Fibroblast of skin of back (primary cell): ENCODE data around the gene BNC2.
A peak's percentile ranks its signal among the peaks of the same experiment; 100 is the strongest.

Source experiments
- DNase-seq: peaks from one replicate; pipeline ENCODE4 v3.0.0-alpha.2; 2013

The BNC2 gene

DNA sequence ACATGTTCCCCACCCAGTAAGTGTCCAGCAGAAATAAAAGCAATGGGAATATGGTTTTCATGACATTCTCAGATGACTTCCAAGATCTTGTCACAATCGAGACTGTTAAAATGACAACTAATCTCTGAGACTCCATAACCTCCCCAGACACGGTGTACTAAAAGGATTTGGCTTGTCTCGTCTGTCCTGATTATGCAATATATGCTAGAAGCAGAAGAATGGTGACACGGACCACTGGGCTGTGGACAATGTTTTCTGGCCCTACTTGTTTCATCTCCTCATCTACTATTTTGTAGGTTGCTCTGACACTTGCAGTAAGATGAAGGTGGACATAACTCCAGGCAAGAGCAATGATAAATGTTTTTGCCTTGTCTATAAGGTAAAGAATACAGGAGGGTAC is 56.6 kb downstream of the BNC2 start:
- DNase-seq = no peak

GRCh38 chr9:16811987-16812685 is 58.3 kb downstream of the BNC2 start:
- no peak for DNase-seq

DNA sequence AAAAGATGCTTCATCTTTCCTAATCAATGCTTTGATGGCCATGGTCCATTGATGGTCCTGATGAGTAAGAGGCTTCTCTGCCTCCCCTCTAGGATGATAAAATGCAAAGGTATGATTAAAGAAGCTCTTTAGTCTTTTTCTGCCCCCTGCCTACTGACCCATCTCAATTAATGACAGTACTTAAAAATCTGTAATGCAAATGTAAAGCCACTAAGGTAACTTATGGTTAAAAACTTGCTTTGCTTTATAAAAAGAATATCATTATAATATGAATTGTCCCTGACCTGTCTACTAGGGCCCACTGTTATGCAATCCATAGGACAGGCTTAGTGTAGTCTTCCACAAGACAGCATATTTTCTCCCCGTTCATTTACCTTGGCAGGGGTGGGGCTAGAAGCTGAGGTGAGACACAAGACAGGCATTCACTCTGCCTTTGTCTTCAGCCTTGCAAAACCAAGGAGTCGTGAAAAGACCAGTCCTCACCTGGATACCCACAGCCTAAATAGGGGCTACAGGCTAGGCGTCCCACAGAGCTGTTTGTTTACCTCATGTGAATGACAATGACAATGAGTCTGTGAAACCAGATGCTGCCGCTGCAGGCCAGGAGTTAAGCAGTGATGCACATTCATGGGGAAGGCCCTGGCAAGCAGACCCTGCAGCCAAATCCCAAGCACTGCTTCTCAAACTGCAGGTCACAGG is 60.4 kb downstream of the BNC2 start:
- no peak for DNase-seq

DNA sequence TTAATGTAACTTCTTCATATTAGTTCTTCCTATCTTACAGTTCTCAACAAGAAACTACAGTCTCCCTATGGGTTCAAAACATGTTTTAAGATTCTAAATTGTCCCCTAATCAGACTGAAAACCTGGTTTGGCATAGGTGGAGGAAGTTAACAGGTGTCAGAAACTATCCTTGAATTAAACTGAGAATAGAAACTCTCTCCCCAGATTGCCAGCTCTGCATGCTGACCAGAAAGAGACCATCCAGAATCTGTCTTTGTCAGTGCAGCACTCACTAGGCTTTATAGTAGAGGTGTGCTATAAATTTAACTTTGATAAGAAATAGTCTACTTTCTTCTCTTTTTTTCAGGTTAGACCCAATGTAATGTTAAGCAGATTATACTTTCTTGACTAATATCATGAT is 63.8 kb downstream of the BNC2 start:
- no peak for DNase-seq

GRCh38 chr9:16803648-16804047 is 66.8 kb downstream of the BNC2 start:
- no peak for DNase-seq

DNA sequence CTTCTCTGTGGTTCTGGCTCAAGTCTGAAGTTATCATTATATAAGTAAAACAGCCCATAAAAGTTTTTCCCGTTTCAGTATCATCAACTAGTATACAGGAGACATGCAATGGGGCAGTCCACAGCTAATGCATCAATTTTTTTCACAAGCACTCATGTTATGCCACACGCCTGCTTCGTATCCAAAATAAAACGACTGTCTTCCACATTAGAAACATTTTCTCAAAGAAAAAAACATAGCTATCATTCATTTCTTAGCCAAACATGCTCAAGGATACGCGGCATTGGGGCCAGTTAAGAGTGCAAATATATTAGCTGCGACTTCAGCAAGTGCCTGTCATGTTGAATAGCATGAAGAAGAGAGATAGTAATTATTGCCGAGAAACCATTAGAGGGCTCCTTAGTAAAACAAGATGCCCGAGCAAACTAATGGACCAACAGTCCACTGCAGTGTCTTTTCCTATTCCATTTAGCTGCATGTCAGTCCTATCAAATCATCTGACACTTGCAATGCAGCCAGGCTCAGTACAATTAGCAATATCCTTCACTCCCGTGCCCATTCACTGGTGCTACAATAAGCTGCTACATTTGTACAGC is 68.5 kb downstream of the BNC2 start:
- no peak for DNase-seq

GRCh38 chr9:16796304-16796825 is 74.1 kb downstream of the BNC2 start:
- DNase-seq = no peak

DNA sequence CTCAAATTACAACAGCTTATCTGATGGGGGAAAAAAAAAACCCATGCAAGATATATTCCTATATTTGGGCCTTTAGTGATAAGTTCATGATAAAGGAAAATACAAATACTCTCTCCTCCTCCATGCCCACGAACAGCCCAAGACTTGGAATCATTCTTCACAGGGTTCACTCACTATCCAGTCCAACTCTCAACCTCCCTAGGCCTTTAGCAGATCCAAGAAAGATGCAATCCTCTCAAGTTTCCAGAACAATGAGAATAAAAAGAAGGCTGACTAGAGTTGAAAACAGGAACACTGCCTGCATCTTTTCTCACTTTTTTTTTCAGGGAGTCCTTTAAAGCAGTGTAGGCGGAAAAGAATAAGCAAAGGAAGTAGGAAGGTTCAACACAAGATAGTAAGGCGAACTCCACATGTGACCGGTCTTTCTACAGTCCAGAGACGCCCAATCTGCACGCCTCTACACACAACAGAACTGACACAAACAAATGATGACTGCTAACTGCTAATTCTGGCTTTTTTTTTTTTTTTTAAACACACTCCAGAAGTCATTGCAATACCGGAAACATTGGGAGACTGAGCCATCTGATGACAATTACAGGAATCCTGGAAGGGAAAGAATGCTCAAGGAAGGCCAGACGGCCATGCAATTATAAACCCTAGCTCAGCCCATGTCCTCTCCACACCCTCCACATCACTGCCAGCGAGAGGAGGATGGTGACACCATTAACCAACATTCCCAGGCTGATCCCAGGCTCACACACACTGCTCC is 75.4 kb downstream of the BNC2 start:
- peak; percentile 94 for DNase-seq

DNA sequence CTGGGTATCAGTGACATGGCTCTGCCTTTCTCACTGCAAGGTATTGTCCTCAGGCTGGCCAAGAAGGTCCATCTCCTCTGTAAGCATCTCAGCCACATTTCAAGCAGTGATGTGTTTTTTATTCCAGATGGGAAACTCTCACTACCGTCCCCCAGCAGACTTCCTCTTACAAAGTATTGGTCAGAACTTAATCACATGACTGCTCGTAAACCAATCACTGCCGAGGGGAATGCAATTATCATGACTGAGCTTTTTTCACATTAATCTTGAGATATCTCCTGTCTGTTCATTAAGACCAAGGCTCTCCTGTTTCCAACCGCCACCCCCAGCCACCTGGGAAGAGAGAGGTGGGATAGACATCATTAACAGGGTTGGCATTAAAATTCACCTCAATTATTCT is 76.4 kb downstream of the BNC2 start:
- DNase-seq = no peak

GRCh38 chr9:16787724-16788123 is 82.7 kb downstream of the BNC2 start:
- DNase-seq = peak; percentile 42

DNA sequence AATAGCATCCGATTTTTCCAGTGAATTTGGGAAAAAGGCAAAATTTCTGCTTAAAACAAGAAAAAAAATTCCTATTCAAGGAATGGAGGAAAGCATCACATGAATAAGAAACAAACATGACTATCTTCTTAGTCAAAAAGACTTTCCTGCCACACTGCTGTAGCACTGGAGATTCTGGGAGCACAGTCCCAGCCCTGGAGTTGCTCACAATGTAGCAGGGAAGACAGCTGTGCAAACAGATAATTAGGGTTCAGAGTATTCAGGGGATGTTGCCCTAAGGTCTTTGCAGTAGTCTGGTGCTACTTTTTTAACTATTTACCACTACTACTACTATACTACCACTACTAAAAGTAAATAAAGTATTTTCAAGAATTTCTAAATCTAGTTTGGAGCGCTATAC is 86.5 kb downstream of the BNC2 start:
- DNase-seq = no peak

DNA sequence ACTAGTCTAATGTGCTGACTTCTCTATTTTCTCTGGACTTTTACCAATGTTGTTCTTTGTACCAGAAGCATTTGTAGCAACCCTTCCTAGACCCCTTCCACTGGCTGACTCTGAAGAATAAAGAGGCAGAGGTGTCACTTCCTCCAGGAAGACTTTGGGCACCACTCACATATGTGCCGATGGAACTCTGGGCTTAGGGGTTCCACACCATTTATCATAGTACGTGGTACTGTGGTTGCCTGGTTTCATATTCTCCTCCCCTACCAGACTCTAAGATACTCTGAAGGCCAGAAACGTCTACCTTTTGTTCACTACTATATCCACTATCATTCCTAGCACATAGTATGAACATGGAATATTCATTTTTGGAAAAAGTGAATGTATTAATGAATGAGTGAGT is 88.0 kb downstream of the BNC2 start:
- no peak for DNase-seq

GRCh38 chr9:16775330-16775729 is 95.1 kb downstream of the BNC2 start:
- DNase-seq = no peak

DNA sequence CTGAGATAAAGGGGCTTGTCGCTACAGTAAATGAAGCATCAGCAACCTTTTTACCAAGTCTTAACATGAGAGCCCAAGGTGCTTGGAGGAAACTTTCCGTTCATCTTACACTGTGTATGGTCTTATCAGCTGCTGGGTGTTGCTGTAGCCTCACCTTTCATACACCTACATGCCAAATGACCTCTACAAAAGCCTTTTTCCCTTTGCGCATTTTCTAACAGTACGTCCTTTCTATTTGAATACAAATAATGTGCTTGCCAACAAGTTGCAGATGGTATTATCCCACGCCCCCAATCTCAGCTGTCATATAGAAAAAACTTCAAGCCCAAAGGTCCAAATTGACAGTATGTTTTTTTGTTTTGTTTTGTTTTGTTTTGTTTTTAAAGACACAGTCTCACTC is 96.9 kb downstream of the BNC2 start:
- DNase-seq = no peak

GRCh38 chr9:16773116-16773515 is 97.4 kb downstream of the BNC2 start:
- no peak for DNase-seq

DNA sequence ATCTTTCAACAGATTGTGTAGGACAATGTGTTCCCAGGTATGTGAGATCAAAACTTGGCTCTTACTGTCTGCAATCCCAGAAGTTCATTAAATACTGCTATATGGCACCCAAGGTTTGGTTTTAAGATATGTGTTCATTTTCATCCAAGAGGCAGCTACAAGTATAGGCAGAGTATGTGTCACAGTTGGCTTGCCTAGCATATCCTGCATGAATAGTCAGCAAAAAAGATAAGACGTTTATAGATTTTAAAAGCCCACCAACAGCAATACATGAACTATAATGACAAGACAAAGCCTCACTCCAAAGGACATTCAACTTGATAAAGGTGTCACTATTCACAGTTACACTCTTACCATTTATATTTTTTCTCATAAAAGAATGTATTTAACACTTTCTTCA is 99.1 kb downstream of the BNC2 start:
- no peak for DNase-seq

DNA sequence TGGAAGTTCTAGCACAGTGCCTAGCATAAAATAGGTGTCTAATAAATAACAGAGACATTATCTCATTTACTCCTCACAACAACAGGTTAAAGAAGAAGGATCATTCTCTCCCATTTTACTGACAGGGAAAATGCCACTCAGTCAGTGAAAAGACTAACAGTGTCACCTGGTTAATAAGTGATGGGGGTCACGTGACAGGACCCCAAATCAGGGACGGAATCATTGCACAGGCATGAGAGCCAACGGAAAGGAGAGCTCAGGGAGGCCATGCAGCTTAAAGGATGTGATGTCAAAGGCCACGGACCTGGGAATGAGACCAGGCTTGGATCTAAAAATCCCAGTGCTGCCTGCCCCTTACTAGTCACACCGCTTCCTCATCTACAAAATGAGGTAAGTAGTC is 101.2 kb downstream of the BNC2 start:
- DNase-seq = no peak

GRCh38 chr9:16768816-16769215 is 101.7 kb downstream of the BNC2 start:
- no peak for DNase-seq

GRCh38 chr9:16767366-16767765 is 103.1 kb downstream of the BNC2 start:
- no peak for DNase-seq

GRCh38 chr9:16763946-16764345 is 106.5 kb downstream of the BNC2 start:
- DNase-seq = no peak

GRCh38 chr9:16755467-16756160 is 114.9 kb downstream of the BNC2 start:
- DNase-seq = no peak

DNA sequence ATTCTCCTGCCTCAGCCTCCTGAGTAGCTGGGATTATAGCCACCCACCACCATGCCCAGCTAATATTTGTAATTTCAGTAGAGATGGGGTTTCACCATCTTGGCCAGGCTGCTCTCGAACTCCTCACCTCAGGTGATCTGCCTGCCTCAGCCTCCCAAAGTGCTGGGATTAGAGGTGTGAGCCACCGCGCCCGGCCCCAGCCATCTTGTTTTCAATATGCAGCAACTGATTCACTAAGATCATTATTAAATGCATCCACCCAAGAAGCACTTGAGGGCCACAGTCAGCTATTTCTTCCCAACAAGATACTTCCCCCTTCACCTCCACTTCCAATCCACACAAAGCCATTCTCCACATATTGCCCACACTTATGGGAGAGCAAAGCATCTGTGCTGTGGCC is 115.8 kb downstream of the BNC2 start:
- no peak for DNase-seq

DNA sequence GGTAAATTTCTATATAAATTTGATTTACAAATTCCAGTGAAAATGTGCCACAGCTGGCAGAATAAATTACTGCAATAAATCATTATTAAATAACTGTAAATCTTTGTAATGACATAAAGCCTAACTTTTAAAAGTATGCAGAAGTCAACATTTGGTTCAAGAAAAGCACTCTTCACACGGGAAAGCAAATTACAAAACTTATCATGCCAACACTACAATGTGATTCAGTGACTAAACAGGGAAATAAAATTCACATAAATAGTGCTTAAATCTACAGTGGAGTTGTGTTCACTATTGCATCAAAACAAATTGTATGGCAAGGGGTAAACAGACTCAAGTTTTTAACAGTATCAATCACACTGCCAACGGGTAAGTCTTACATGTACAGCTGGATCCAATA is 117.2 kb downstream of the BNC2 start:
- no peak for DNase-seq
